ENCODE data around the gene RUFY1. TPM values are rescaled to one million over a fixed set of nuclear protein-coding genes. Genes with fewer than 3 reads are reported as not detected.
"Not testable (repeated sequence)": the region's sequence is repeated elsewhere in the genome, so short reads cannot be mapped to it uniquely, and the experiment has no call there.

The RUFY1 gene, protein sequence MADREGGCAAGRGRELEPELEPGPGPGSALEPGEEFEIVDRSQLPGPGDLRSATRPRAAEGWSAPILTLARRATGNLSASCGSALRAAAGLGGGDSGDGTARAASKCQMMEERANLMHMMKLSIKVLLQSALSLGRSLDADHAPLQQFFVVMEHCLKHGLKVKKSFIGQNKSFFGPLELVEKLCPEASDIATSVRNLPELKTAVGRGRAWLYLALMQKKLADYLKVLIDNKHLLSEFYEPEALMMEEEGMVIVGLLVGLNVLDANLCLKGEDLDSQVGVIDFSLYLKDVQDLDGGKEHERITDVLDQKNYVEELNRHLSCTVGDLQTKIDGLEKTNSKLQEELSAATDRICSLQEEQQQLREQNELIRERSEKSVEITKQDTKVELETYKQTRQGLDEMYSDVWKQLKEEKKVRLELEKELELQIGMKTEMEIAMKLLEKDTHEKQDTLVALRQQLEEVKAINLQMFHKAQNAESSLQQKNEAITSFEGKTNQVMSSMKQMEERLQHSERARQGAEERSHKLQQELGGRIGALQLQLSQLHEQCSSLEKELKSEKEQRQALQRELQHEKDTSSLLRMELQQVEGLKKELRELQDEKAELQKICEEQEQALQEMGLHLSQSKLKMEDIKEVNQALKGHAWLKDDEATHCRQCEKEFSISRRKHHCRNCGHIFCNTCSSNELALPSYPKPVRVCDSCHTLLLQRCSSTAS
- total RNA-seq, result 10 to 100 TPM; 31.1 to 31.8 TPM

DNA sequence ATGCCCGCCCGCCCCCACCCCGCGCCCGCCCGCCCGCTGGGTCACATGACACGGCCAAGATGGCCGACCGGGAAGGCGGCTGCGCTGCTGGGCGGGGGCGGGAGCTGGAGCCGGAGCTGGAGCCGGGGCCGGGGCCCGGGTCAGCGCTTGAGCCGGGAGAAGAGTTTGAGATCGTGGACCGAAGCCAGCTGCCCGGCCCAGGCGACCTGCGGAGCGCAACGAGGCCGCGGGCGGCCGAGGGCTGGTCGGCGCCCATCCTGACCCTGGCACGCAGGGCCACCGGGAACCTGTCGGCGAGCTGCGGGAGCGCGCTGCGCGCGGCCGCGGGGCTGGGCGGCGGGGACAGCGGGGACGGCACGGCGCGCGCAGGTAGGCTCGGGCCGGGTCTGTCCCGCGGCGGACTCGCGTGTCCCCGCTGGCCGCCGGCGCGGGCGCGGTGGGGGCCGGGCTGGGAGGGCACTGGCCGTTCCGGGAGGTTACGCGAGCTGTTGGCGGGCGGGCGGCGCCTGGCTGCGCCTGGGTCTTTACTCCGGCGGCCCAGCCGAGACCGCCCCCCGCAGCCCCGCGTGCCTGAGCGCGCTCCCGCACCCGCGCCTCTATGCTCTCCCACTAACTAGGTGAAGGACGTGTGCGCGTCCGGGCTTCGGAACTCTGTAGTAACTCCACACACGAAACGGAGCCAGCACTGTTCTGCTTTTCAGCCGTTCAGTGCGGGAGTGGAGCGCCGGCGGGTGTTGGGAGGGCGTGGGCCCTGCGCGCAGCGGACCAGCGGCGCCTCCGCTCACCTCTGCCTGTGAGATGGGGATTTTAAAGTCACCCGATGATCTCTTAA lies at the start of gene RUFY1:
TSS of gene RUFY1 (plus strand) at position 44 of the 832 bp plus-strand sequence. CDS start at position 60, 16 bp downstream.
- Mint-ChIP-seq H3K27me3 (no peaks in the 10 kb centered on the region), H3K9me3 (no peaks in the 10 kb centered on the region), H3K36me3 (peaks cover 26% of the 10 kb centered on the region)

DNA sequence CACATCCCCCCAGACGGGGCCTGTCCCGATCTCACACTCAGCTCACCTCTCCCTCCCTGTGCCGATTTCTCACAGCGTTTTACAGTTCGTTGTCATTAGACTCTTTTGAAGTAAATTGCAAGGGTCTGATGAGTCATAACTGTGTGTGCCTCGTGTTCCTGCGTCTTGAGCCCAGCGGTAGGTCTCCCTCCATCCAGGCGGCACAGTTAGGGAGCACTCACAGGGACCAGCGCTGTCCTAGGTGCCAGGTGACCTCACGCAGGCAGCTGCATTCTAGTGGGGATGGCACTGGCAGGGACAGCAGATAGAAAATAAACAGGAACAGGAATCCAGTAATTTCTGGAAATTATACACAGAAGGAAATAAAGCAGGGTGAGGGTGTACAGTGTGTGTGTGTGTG lies 48.4 kb upstream of the RUFY1 start:
- H3K36me3 Mint-ChIP-seq, H3K9me3 Mint-ChIP-seq, H3K4me1 Mint-ChIP-seq, H3K27me3 Mint-ChIP-seq, DNase-seq, H3K27ac Mint-ChIP-seq, H3K4me3 Mint-ChIP-seq: not testable (repeated sequence)

More for the DNA sequence above, at the start of gene RUFY1:
- Mint-ChIP-seq H3K4me3 (peak within 1 kb of the TSS; percentile 97), H3K27ac (peak within 1 kb of the TSS; percentile 100), H3K4me1 (peaks cover 26% of the 10 kb centered on the region)
- DNase-seq, result peak; percentile 88

DNA sequence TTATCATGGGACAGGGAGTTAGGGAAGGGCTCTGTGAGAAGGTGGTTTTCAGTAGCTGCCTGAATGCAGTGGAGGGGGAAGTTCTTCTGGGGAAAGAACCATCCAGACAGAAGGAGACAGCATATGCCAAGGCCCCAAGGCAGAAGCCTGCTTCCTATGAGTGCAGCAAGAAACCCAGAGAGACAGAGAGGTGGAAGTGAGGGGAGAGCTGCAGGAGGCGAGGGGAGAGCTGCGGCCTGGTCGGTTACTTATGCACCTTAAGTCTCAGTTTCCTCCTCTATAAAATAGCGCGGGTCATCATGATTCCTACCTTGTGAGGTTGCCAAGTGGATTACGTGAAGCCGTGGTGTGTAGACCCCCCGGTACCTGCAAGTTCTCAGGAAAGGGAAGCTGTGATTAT lies 47.9 kb upstream of the RUFY1 start:
- not testable (repeated sequence) for H3K36me3 Mint-ChIP-seq, H3K9me3 Mint-ChIP-seq, DNase-seq, H3K4me1 Mint-ChIP-seq, H3K4me3 Mint-ChIP-seq, H3K27ac Mint-ChIP-seq, H3K27me3 Mint-ChIP-seq

DNA sequence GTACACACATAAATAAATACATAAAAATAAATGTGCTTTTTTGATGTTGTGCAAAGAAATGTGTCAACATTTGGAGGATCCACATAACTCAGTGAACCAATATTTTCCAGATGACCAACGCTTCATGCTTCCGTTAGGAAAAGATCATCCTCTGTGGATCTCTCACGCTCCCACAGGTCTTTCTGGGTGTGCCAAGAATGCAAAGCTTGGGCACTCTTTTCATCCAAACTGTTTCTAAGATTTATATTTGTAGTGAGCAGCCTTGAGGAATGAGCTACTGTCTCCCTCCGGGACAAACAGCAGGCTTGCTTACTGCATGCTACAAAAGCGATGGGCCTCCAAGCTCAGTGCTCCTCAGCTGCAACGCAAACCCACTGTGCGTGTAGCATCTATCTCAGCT lies 46.2 kb upstream of the RUFY1 start:
- Mint-ChIP-seq H3K4me1 (peaks cover 1% of the 10 kb centered on the region), H3K36me3 (no peaks in the 10 kb centered on the region), H3K27ac (no peak overlapping the region), H3K27me3 (peaks cover under 1% of the 10 kb centered on the region), H3K4me3 (no peak overlapping the region), H3K9me3 (no peaks in the 10 kb centered on the region)
- no peak for DNase-seq

DNA sequence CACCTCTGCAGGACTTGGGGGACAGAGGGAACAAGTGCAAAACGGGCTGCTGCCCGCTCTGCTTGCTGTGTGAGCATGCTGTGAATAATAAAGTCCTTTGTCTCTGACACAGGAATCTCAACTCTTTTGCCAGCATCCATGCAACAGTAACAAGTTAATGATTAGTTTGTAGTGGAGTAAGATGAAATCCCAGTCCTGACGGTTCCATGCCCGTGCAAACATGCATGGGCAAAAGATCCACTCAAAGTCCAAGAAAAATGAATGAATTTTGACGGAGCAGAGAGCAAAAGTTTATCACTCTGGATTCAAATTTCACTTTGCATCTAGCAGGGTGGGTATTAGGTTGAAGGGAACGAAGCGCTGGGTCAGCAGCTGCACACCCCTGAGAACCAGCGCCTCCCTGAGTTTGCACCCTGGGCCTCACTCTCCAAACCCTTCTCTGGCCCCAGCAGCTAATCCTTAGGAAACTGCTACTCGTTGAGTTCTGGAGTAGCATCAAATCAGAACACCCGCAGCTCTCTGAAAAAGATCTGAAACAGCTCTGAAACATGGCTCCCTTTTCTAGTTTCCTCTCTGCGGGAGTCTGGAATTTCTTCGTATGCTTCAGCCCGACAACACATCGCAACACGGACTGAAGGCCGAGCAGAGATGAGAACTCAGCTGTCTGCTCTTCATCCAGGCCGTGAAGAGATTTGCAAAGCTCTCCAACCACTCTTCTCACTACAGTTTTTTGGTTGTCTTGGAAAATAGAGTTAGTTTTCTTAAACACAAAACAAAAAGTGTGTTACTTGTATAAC lies 45.6 kb upstream of the RUFY1 start:
- peaks cover 3% of the 10 kb centered on the region for H3K27me3 Mint-ChIP-seq
- H3K27ac Mint-ChIP-seq, result no peak overlapping the region
- H3K4me3 Mint-ChIP-seq, result no peak overlapping the region

DNA sequence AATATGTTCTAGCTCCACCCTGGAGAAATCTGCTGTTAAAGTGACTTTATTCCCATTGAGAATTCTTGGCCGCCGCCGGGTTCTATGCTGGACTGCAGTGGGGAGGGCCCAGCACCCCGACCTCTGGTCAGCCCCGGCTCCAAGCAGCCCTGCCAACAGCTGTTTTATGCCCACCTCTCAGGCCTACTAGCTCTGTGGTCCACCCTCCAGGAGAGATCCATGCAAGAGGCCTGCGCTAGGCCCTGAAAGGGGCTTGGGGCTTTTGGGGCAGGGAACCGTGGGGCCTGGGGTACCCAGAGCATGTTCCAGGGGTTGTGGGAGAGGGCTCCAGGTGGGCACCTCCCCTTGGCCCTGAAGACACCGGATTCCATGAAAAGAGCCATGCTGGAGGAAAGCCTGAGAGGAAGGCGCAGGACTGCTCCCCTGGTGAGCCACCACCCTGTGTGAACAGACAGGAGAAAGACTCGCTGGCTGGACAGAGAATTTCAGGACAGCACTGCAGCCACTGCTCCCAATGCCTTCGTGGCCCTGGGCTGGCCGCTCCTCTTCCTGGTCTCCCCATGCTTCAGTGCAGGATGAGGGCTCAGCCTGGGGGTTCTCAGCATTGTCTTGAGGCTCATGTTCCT lies 44.6 kb upstream of the RUFY1 start:
- Mint-ChIP-seq H3K27me3 (peaks cover 3% of the 10 kb centered on the region), H3K36me3 (no peaks in the 10 kb centered on the region), H3K27ac (no peak overlapping the region), H3K4me1 (peaks cover 3% of the 10 kb centered on the region), H3K9me3 (no peaks in the 10 kb centered on the region), H3K4me3 (no peak overlapping the region)
- no peak for DNase-seq

More for the DNA sequence above, 45.6 kb upstream of the RUFY1 start:
- Mint-ChIP-seq H3K36me3 (no peaks in the 10 kb centered on the region), H3K4me1 (peaks cover 3% of the 10 kb centered on the region), H3K9me3 (no peaks in the 10 kb centered on the region)
- DNase-seq, result no peak

DNA sequence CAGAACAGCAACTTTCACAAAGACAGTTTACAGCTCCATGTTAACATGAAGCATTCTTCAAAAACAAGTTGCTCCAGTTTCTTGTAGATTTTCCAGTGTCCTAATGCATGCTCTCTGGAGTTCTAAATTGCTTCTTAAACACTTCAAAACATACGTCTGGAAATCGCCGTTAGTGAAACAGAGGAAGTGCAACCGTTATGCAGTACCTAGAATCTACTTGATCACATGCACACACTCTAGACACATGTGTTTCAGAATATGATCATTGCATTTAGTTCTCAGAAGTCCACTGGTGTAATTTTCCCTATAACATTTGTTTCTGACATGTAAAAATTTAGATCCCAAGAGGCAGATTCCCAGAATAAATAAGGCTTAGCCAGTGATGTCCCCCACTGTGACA lies 41.1 kb upstream of the RUFY1 start:
- Mint-ChIP-seq H3K4me3 (no peak overlapping the region), H3K27ac (no peak overlapping the region), H3K36me3 (no peaks in the 10 kb centered on the region), H3K27me3 (peaks cover 8% of the 10 kb centered on the region), H3K4me1 (peaks cover 3% of the 10 kb centered on the region), H3K9me3 (no peaks in the 10 kb centered on the region)
- DNase-seq, result no peak

DNA sequence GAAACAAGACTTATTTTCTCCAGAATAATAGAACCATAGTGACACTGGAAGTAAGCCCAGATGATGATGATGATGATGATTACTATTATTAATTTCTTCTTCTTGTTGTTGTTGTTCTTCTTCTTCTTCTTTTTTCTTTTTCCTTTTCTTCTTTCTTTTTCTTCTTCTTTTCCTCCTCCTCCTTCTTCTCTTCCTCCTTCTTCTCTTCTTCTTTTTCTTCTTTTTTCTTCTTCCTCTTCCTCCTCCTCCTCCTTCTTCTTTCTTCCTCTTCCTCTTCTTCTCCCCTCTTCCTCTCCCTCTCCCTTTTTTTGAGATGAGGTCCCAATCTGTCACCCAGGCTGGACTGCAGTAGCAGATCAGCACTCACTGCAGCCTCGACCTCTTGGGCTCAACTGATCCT lies 40.5 kb upstream of the RUFY1 start:
- Mint-ChIP-seq H3K36me3 (no peaks in the 10 kb centered on the region), H3K27ac (no peak overlapping the region), H3K27me3 (peaks cover 8% of the 10 kb centered on the region)

DNA sequence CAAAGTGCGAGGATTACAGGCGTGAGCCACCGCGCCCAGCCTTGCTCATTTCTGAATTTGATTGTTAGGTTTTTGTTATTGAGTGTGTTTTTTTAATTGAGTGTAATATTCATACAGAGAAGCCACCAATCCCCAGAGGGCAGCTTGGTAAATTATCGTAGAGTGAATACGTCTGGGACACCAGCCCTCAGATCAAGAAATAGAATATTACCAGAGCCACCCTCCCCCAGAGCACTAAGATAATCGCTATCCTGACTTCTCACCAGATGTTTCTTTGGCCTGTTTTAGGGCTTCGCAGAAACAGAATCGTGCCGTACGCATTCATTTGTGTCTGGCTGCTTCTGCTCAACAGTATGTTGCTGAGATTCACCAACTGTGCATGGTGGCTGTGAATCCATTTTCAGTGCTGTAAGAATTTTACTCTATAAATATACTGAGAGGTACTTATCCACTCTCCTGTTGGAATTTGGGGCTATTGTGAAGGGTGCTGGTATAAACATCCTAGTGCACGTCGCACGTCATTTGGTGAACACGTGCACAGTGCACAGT lies 37.8 kb upstream of the RUFY1 start:
- H3K4me1 Mint-ChIP-seq, result peaks cover 3% of the 10 kb centered on the region
- H3K36me3 Mint-ChIP-seq, result no peaks in the 10 kb centered on the region
- DNase-seq, result no peak
- H3K27ac Mint-ChIP-seq, result no peak overlapping the region
- H3K27me3 Mint-ChIP-seq, result peaks cover 8% of the 10 kb centered on the region
- no peak overlapping the region for H3K4me3 Mint-ChIP-seq
- H3K9me3 Mint-ChIP-seq, result no peaks in the 10 kb centered on the region

More for the DNA sequence above, 40.5 kb upstream of the RUFY1 start:
- peaks cover 3% of the 10 kb centered on the region for H3K4me1 Mint-ChIP-seq
- H3K9me3 Mint-ChIP-seq, result no peaks in the 10 kb centered on the region
- no peak overlapping the region for H3K4me3 Mint-ChIP-seq
- DNase-seq, result no peak

DNA sequence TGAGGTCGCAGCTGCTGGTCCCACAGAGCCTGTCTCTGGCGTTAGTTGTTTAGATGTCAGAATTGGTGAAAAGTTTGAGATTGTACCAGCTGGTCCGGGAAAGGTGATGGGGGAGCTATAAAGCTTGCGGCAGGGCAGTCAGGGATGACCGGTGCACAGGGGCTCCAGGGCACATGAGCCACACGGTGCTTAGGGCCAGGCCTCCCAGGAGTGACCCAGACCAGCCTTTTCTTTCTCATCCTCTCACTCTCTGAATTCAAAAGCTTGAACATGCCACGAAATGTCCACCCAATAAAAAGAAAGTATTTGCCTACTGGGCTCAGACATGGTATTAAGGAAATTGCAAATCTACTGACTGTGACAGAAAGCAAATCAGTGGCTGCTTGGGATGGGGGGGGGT lies 34.9 kb upstream of the RUFY1 start:
- H3K36me3 Mint-ChIP-seq, H3K27me3 Mint-ChIP-seq, H3K9me3 Mint-ChIP-seq, H3K4me3 Mint-ChIP-seq, DNase-seq, H3K4me1 Mint-ChIP-seq, H3K27ac Mint-ChIP-seq: not testable (repeated sequence)

DNA sequence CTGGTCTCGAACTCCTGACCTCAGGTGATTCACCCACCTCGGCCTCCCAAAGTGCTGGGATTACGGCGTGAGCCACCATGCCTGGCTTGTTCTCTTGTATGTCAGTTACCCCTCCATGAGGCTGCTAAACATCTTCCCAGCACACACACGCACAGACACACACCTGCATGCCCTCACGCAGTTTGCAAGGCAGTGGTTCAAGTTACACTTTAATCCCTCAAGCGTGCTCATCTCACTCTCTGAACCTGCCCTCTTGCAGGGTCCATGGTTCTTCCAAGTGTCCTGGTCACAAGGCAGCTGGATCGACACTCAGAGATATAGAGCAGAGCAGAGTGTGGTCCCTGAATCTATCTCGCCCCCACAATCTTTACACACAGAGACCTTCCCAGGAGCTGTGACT lies 34.1 kb upstream of the RUFY1 start:
- Mint-ChIP-seq H3K4me3 (no peak overlapping the region), H3K36me3 (no peaks in the 10 kb centered on the region), H3K27ac (no peak overlapping the region), H3K9me3 (peaks cover 4% of the 10 kb centered on the region), H3K27me3 (peaks cover 5% of the 10 kb centered on the region), H3K4me1 (no peaks in the 10 kb centered on the region)
- DNase-seq, result no peak

DNA sequence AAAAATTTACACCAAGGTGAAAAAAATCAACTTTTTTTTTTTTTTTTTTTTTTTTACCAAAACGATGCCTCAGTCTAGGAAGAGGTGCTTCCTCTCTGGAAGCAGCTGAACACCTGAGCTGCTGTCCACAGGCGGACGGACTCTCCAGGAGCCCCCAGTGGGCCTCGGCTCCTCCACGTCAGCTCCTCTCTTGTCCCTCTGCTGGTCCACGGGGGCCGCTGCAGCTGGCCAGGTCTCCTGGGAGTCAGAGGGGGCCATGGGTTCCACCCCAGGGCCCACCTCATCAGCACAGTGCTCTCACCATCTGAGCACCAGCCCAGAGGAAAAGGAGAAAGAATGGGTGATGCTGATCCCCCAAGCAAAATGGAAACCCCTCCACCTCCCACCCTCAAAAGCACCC lies 32.6 kb upstream of the RUFY1 start:
- DNase-seq, H3K4me1 Mint-ChIP-seq, H3K27me3 Mint-ChIP-seq, H3K36me3 Mint-ChIP-seq, H3K27ac Mint-ChIP-seq, H3K4me3 Mint-ChIP-seq, H3K9me3 Mint-ChIP-seq: not testable (repeated sequence)

DNA sequence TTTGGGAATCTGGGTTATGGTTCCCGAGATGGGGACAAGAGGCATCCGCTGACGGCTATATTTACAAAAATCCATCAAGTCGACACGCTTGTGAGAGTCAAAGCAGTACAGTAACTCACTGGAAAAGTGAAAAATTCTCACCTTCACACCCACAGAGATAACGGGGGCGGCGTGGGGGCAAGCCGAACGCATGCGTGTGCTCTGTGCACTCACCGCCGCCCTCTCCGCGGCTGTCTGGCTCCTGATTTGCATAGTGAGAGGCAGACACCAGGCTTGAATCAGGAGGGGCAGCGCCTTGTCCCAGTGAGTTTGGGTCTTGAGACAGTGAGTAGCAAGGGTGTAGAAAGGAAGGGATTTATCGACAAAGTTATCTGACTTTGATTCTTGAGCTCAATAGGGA lies 32.0 kb upstream of the RUFY1 start:
- DNase-seq, H3K4me3 Mint-ChIP-seq: not testable (repeated sequence)

More for the DNA sequence above, 32.0 kb upstream of the RUFY1 start:
- not testable (repeated sequence) for H3K9me3 Mint-ChIP-seq, H3K36me3 Mint-ChIP-seq, H3K4me1 Mint-ChIP-seq, H3K27me3 Mint-ChIP-seq, H3K27ac Mint-ChIP-seq
